SU-DHL-6 (cell line): Measurements from ENCODE around the gene EPHA3.

Experiments used
- EZH2phosphoT487 ChIP-seq: fragments of 200-600 bp; sonication (generic), shearing (Covaris generic); conservative IDR thresholded peaks from 2 replicates; pipeline ENCODE4 v1.6.1; 2018; ENCODE audit warnings: mild to moderate bottlenecking, antibody characterized with exemption, low read length, moderate library complexity, mixed read lengths
- TF ChIP-seq, protein P1 (sequence below): fragments of 200-600 bp; sonication (generic); IDR thresholded peaks from one replicate; pipeline ENCODE4 v1.5.1; 2017; ENCODE audit warnings: antibody characterized with exemption, mild to moderate bottlenecking, low read length, moderate library complexity; ENCODE audit not compliant: insufficient read depth, poor library complexity, severe bottlenecking

GRCh38 chr3:89270201-89270600 is 162.8 kb downstream of the EPHA3 start:
- TF ChIP-seq, protein P1, sequence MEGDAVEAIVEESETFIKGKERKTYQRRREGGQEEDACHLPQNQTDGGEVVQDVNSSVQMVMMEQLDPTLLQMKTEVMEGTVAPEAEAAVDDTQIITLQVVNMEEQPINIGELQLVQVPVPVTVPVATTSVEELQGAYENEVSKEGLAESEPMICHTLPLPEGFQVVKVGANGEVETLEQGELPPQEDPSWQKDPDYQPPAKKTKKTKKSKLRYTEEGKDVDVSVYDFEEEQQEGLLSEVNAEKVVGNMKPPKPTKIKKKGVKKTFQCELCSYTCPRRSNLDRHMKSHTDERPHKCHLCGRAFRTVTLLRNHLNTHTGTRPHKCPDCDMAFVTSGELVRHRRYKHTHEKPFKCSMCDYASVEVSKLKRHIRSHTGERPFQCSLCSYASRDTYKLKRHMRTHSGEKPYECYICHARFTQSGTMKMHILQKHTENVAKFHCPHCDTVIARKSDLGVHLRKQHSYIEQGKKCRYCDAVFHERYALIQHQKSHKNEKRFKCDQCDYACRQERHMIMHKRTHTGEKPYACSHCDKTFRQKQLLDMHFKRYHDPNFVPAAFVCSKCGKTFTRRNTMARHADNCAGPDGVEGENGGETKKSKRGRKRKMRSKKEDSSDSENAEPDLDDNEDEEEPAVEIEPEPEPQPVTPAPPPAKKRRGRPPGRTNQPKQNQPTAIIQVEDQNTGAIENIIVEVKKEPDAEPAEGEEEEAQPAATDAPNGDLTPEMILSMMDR: no peak
- no peak for TF ChIP-seq EZH2phosphoT487
